SK-N-SH treated with all-trans-retinoic acid at 6 μM for 48 hours (cell line): ENCODE results near the gene SEC14L1.

Experiments used
- ATAC-seq: fragments of 200-7000 bp; cut with Tn5 transposase; 3 replicates; pipeline ENCODE4 v1.9.1; 2020; ENCODE audit warnings: mild to moderate bottlenecking, moderate library complexity
- BACH2 ChIP-seq: fragments of 250-450 bp; sonication (Bioruptor Pico); IDR thresholded peaks from 2 replicates; pipeline ENCODE4 v1.9.0; 2021; ENCODE audit warnings: mild to moderate bottlenecking, borderline replicate concordance
- CREB5 ChIP-seq: fragments of 250-450 bp; sonication (Bioruptor Pico); IDR thresholded peaks from 2 replicates; pipeline ENCODE4 v1.5.1; 2020; ENCODE audit warnings: low read depth, mild to moderate bottlenecking, moderate library complexity
- CSDC2 ChIP-seq: fragments of 250-450 bp; sonication (Bioruptor Pico); IDR thresholded peaks from 2 replicates; pipeline ENCODE4 v1.5.0; 2020; ENCODE audit warnings: mild to moderate bottlenecking, moderate library complexity
- ESRRG ChIP-seq: fragments of 250-450 bp; sonication (Bioruptor Pico); IDR thresholded peaks from 2 replicates; pipeline ENCODE4 v1.6.1; 2021; ENCODE audit warnings: mild to moderate bottlenecking
- GLIS3 ChIP-seq: fragments of 250-450 bp; sonication (Bioruptor Pico); IDR thresholded peaks from 2 replicates; pipeline ENCODE4 v1.5.0; 2020; ENCODE audit warnings: mild to moderate bottlenecking, moderate library complexity
- ISL1 ChIP-seq: fragments of 250-450 bp; sonication (Bioruptor Pico); IDR thresholded peaks from 2 replicates; pipeline ENCODE4 v2.1.2; 2022; ENCODE audit warnings: mild to moderate bottlenecking, moderate library complexity
- OSR1 ChIP-seq: fragments of 250-450 bp; sonication (Bioruptor Pico); IDR thresholded peaks from 2 replicates; pipeline ENCODE4 v1.8.0; 2022; ENCODE audit warnings: moderate library complexity, mild to moderate bottlenecking, inconsistent platforms
- PATZ1 ChIP-seq: fragments of 250-450 bp; sonication (Bioruptor Pico); IDR thresholded peaks from 2 replicates; pipeline ENCODE4 v1.8.0; 2020; ENCODE audit warnings: mild to moderate bottlenecking, moderate library complexity, borderline replicate concordance
- RARB ChIP-seq: fragments of 250-450 bp; sonication (Bioruptor Pico); IDR thresholded peaks from 2 replicates; pipeline ENCODE4 v1.8.0; 2021; ENCODE audit warnings: mild to moderate bottlenecking, moderate library complexity
- SNAI2 ChIP-seq: fragments of 250-450 bp; sonication (Bioruptor Pico); IDR thresholded peaks from 2 replicates; pipeline ENCODE4 v1.5.0; 2020; ENCODE audit warnings: mild to moderate bottlenecking, moderate library complexity
- TCF4 ChIP-seq: fragments of 250-450 bp; sonication (Bioruptor Pico); IDR thresholded peaks from 2 replicates; pipeline ENCODE4 v1.8.0; 2021; ENCODE audit warnings: mild to moderate bottlenecking, moderate library complexity, borderline replicate concordance
- TOX ChIP-seq: fragments of 250-450 bp; sonication (Bioruptor Pico); IDR thresholded peaks from 2 replicates; pipeline ENCODE4 v1.8.0; 2021; ENCODE audit warnings: mild to moderate bottlenecking, moderate library complexity, borderline replicate concordance
- ZC3H10 ChIP-seq: fragments of 250-450 bp; sonication (Bioruptor Pico); IDR thresholded peaks from 2 replicates; pipeline ENCODE4 v1.5.1; 2021; ENCODE audit warnings: mild to moderate bottlenecking, moderate library complexity
- ZFP30 ChIP-seq: fragments of 450-650 bp; formaldehyde crosslinking; IDR thresholded peaks from 2 replicates; pipeline ENCODE4 v1.5.0; 2022; ENCODE audit warnings: mild to moderate bottlenecking, moderate library complexity
- ZNF565 ChIP-seq: fragments of 450-650 bp; formaldehyde crosslinking; conservative IDR thresholded peaks from 2 replicates; pipeline ENCODE4 v1.5.0; 2020; ENCODE audit warnings: low read depth, mild to moderate bottlenecking, moderate library complexity
- ZNF70 ChIP-seq: fragments of 450-650 bp; formaldehyde crosslinking; IDR thresholded peaks from 2 replicates; pipeline ENCODE4 v1.5.0; 2020; ENCODE audit warnings: mild to moderate bottlenecking, moderate library complexity
- ZNF8 ChIP-seq: fragments of 450-650 bp; formaldehyde crosslinking; IDR thresholded peaks from 2 replicates; pipeline ENCODE4 v1.5.0; 2020; ENCODE audit warnings: mild to moderate bottlenecking, moderate library complexity
- TF ChIP-seq, protein P1 (sequence below): fragments of 250-450 bp; sonication (Bioruptor Pico); IDR thresholded peaks from 2 replicates; pipeline ENCODE4 v1.5.0; 2020; ENCODE audit warnings: mild to moderate bottlenecking, moderate library complexity
- TF ChIP-seq, protein P2 (sequence below): fragments of 250-450 bp; sonication (Bioruptor Pico); IDR thresholded peaks from 2 replicates; pipeline ENCODE4 v1.5.1; 2021; ENCODE audit warnings: mild to moderate bottlenecking, moderate library complexity
- TF ChIP-seq, protein P3 (sequence below): fragments of 250-450 bp; sonication (Bioruptor Pico); IDR thresholded peaks from 2 replicates; pipeline ENCODE4 v1.8.0; 2021; ENCODE audit warnings: low read depth, mild to moderate bottlenecking, moderate library complexity, borderline replicate concordance

The SEC14L1 gene

GRCh38 chr17:77165577-77165976 lies 24.8 kb downstream of the SEC14L1 start:
- TF ChIP-seq TCF4 (CRISPR knock-in tag) (no peak), ZC3H10 (CRISPR knock-in tag) (no peak), PATZ1 (no peak), ESRRG (CRISPR knock-in tag) (no peak), SNAI2 (no peak), CSDC2 (CRISPR knock-in tag) (no peak), ZNF565 (no peak), ZNF8 (CRISPR knock-in tag) (no peak), RARB (CRISPR knock-in tag) (no peak), TOX (no peak), ZNF70 (CRISPR knock-in tag) (no peak), BACH2 (CRISPR knock-in tag) (no peak), GLIS3 (CRISPR knock-in tag) (no peak), ZFP30 (CRISPR knock-in tag) (no peak), CREB5 (CRISPR knock-in tag) (no peak), ISL1 (CRISPR knock-in tag) (no peak)
- TF ChIP-seq, protein P1, sequence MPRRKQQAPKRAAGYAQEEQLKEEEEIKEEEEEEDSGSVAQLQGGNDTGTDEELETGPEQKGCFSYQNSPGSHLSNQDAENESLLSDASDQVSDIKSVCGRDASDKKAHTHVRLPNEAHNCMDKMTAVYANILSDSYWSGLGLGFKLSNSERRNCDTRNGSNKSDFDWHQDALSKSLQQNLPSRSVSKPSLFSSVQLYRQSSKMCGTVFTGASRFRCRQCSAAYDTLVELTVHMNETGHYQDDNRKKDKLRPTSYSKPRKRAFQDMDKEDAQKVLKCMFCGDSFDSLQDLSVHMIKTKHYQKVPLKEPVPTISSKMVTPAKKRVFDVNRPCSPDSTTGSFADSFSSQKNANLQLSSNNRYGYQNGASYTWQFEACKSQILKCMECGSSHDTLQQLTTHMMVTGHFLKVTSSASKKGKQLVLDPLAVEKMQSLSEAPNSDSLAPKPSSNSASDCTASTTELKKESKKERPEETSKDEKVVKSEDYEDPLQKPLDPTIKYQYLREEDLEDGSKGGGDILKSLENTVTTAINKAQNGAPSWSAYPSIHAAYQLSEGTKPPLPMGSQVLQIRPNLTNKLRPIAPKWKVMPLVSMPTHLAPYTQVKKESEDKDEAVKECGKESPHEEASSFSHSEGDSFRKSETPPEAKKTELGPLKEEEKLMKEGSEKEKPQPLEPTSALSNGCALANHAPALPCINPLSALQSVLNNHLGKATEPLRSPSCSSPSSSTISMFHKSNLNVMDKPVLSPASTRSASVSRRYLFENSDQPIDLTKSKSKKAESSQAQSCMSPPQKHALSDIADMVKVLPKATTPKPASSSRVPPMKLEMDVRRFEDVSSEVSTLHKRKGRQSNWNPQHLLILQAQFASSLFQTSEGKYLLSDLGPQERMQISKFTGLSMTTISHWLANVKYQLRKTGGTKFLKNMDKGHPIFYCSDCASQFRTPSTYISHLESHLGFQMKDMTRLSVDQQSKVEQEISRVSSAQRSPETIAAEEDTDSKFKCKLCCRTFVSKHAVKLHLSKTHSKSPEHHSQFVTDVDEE (CRISPR knock-in tag), result no peak
- TF ChIP-seq, protein P2, sequence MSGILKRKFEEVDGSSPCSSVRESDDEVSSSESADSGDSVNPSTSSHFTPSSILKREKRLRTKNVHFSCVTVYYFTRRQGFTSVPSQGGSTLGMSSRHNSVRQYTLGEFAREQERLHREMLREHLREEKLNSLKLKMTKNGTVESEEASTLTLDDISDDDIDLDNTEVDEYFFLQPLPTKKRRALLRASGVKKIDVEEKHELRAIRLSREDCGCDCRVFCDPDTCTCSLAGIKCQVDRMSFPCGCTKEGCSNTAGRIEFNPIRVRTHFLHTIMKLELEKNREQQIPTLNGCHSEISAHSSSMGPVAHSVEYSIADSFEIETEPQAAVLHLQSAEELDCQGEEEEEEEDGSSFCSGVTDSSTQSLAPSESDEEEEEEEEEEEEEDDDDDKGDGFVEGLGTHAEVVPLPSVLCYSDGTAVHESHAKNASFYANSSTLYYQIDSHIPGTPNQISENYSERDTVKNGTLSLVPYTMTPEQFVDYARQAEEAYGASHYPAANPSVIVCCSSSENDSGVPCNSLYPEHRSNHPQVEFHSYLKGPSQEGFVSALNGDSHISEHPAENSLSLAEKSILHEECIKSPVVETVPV (CRISPR knock-in tag), result no peak
- TF ChIP-seq, protein P3, sequence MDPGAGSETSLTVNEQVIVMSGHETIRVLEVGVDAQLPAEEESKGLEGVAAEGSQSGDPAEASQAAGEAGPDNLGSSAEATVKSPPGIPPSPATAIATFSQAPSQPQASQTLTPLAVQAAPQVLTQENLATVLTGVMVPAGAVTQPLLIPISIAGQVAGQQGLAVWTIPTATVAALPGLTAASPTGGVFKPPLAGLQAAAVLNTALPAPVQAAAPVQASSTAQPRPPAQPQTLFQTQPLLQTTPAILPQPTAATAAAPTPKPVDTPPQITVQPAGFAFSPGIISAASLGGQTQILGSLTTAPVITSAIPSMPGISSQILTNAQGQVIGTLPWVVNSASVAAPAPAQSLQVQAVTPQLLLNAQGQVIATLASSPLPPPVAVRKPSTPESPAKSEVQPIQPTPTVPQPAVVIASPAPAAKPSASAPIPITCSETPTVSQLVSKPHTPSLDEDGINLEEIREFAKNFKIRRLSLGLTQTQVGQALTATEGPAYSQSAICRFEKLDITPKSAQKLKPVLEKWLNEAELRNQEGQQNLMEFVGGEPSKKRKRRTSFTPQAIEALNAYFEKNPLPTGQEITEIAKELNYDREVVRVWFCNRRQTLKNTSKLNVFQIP (CRISPR knock-in tag), result no peak
- ATAC-seq, result no peak

DNA sequence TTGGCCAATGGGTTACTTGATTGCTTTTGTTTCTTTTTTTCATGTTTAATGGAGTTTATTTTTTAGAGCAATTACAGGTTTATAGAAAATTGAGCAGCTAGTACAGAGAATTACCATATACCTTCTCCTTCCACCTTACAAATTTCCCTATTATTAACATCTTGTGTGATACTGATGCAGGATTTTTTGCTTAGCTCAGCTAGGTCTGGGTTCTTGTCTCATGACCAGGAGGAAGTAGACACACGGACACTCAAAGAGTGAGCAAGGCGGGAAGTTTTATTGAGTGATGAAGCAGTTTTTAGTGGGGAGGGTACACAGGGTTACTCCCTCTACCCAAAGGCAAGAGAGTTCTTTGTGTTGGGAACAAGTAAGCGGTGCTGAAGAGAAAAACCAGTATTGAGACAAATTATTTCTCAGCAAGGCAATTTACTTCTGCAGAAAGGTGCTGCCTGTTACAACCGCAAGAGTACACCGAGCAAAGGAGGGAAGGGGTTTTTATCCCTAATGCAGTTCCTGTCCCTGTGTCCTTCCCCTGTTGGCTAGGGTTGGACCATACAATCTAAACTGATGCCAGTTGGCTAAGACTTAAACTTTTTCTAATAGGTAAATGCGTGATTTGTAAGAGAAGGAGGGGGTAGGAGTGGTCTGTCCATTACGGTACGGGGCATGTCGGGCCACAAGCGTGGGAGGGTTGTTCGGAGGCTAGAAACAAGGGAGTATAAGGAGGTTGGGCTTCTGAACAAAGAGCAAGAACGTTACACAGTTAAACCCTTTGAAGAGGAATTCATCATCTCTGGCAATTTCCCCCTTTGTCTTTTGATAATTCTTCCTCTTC lies 26.9 kb downstream of the SEC14L1 start:
- TF ChIP-seq OSR1 (no peak), ZNF70 (CRISPR knock-in tag) (no peak), PATZ1 (no peak)
- TF ChIP-seq, protein P3 (CRISPR knock-in tag), result no peak
- TF ChIP-seq, protein P2 (CRISPR knock-in tag), result no peak
- ATAC-seq, result no peak
